Skeletal muscle satellite cell (primary cell): ENCODE results near the gene POLN.

ENCODE experiments used
- H3K27me3 ChIP-seq: 2 replicates; pipeline ENCODE4 v1.7.0; 2013; ENCODE audit warnings: low read length; ENCODE audit not compliant: control insufficient read depth, insufficient read depth
- H3K36me3 ChIP-seq: 2 replicates; pipeline ENCODE4 v1.7.0; 2013; ENCODE audit warnings: mild to moderate bottlenecking, control low read depth, low read length; ENCODE audit not compliant: insufficient read depth
- H3K4me1 ChIP-seq: 2 replicates; pipeline ENCODE4 v1.7.0; 2013; ENCODE audit warnings: low read length; ENCODE audit not compliant: control insufficient read depth, insufficient read depth
- H3K4me2 ChIP-seq: 2 replicates; pipeline ENCODE4 v1.7.0; 2013; ENCODE audit warnings: mild to moderate bottlenecking, low read length
- H3K4me3 ChIP-seq: 2 replicates; pipeline ENCODE4 v1.7.0; 2013; ENCODE audit warnings: low read length
- H3K9ac ChIP-seq: 2 replicates; pipeline ENCODE4 v1.7.0; 2013; ENCODE audit warnings: mild to moderate bottlenecking, low read depth, low read length, moderate library complexity
- H3K9me3 ChIP-seq: replicated peaks from 2 replicates; pipeline ENCODE4 v1.7.0; 2013; ENCODE audit warnings: mild to moderate bottlenecking, control low read depth, low read length

POLN gene

GRCh38 chr4:2127609-2128332, 114.2 kb downstream of the POLN start:
- H3K36me3 ChIP-seq: no peaks in the 10 kb centered on the region
- H3K9ac ChIP-seq: no peak overlapping the region
- H3K4me2 ChIP-seq: no peak overlapping the region
- H3K4me1 ChIP-seq: no peaks in the 10 kb centered on the region
- peaks cover 3% of the 10 kb centered on the region for H3K9me3 ChIP-seq
- H3K27me3 ChIP-seq: no peaks in the 10 kb centered on the region
- no peak overlapping the region for H3K4me3 ChIP-seq

DNA sequence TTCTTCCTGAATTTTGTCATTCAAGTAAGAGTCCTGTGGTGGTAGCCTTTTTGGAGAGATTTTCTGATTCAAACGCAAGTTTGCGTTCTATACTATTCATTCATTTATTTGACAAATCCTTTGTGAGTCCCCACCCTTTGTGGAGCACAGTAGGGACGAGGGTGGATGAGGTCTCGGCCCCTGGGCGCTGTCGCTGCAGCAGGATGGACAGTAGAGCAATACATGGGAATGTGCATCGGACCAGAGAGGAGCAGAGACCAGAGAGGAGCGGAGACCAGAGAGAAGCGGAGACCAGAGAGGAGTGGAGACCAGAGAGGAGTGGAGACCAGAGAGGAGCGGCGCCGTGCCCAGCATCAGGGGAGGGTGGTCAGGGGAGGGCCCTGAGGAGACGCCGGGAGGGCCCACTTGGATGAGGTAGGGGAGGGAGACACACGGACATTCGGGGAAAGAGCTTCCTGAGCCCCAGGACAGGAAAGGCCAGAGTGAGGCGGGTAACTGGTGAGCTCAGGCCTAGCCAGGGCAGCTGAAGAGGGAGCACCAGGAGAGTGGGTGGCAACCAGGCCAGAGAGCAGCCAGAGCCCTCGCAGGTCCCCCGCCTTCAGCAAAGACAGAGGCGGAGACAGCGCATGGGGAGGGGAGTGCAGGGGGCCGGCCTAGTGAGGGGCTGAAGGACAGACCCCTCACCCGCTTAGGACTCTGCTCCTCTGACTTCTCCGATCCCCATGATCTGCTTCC, 115.4 kb downstream of the POLN start:
- Histone ChIP-seq H3K4me1 (no peaks in the 10 kb centered on the region), H3K4me3 (no peak overlapping the region), H3K4me2 (no peak overlapping the region), H3K36me3 (no peaks in the 10 kb centered on the region), H3K27me3 (no peaks in the 10 kb centered on the region), H3K9me3 (no peaks in the 10 kb centered on the region), H3K9ac (no peak overlapping the region)

GRCh38 chr4:2125831-2126230, 116.1 kb downstream of the POLN start:
- H3K4me2 ChIP-seq: no peak overlapping the region
- no peak overlapping the region for H3K4me3 ChIP-seq
- no peak overlapping the region for H3K9ac ChIP-seq
- no peaks in the 10 kb centered on the region for H3K27me3 ChIP-seq
- no peaks in the 10 kb centered on the region for H3K36me3 ChIP-seq
- H3K9me3 ChIP-seq: no peaks in the 10 kb centered on the region
- no peaks in the 10 kb centered on the region for H3K4me1 ChIP-seq

DNA sequence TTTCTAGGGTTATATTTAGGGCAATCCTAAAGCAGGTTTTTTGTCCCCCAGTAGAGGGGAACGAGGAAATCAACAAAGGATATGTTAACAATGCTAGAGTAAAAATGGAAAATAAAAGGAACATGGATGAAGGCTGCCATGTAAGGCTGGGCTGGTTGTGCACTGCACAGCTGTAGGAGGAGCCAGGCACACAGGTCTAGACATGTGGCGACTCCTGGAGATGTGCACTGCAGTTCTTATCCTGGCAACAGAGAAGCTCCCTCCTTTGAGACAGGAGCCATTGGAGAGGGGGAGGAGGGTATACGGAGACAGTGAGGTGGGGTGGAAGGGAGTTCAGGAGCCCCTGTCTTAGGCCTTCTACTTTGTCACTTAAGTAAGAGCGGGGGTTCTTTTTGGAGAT, 116.9 kb downstream of the POLN start:
- H3K4me1 ChIP-seq: no peaks in the 10 kb centered on the region
- H3K9ac ChIP-seq: no peak overlapping the region
- H3K4me3 ChIP-seq: no peak overlapping the region
- no peaks in the 10 kb centered on the region for H3K9me3 ChIP-seq
- no peaks in the 10 kb centered on the region for H3K27me3 ChIP-seq
- no peak overlapping the region for H3K4me2 ChIP-seq
- no peaks in the 10 kb centered on the region for H3K36me3 ChIP-seq

GRCh38 chr4:2116687-2117400, 125.1 kb downstream of the POLN start:
- Histone ChIP-seq H3K4me2 (no peak overlapping the region), H3K36me3 (no peaks in the 10 kb centered on the region), H3K27me3 (no peaks in the 10 kb centered on the region), H3K4me1 (no peaks in the 10 kb centered on the region), H3K4me3 (no peak overlapping the region), H3K9ac (no peak overlapping the region), H3K9me3 (no peaks in the 10 kb centered on the region)

- Histone ChIP-seq H3K36me3 (no peaks in the 10 kb centered on the region), H3K27me3 (no peaks in the 10 kb centered on the region), H3K9me3 (no peaks in the 10 kb centered on the region), H3K9ac (no peak overlapping the region), H3K4me1 (peaks cover 19% of the 10 kb centered on the region), H3K4me3 (no peak overlapping the region), H3K4me2 (no peak overlapping the region)
Measured at GRCh38 chr4:2105559-2105958, 136.4 kb downstream of the POLN start.

GRCh38 chr4:2104556-2105345, 137.2 kb downstream of the POLN start:
- H3K27me3 ChIP-seq: no peaks in the 10 kb centered on the region
- no peaks in the 10 kb centered on the region for H3K36me3 ChIP-seq
- H3K9me3 ChIP-seq: no peaks in the 10 kb centered on the region
- no peak overlapping the region for H3K4me2 ChIP-seq
- peaks cover 19% of the 10 kb centered on the region for H3K4me1 ChIP-seq
- no peak overlapping the region for H3K4me3 ChIP-seq
- no peak overlapping the region for H3K9ac ChIP-seq

DNA sequence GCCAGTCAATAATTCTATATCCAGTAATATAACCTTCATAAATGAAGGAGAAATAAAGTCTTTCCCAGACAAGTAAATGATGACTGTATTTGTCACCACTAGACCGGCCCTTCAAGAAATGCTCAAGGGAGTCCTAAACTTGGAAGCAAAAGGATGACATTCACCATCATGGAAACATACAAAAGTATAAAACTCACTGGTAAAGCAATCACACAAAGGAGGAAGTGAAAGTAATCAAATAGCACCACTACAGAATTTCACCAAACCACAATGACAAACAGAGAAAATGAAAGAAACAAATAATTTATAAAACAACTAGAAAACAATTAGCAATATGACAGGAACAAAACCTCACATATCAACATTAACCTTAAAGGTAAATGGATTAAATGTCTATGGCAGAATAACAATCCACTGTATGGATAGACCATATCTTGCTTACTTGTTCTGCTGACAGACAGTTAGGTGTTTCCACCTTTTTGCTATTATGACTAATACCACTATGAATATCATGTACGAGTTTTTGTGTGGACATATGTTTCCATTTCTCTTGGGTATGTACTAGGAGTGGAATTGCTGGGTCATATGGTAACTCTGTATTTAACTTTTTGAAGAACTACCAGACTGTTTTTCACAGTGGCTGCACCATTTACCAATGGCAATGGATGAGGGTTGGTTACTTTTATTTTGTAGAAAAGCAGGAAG, 137.9 kb downstream of the POLN start:
- no peak overlapping the region for H3K4me3 ChIP-seq
- H3K4me2 ChIP-seq: no peak overlapping the region
- H3K9me3 ChIP-seq: no peaks in the 10 kb centered on the region
- no peaks in the 10 kb centered on the region for H3K27me3 ChIP-seq
- peaks cover 19% of the 10 kb centered on the region for H3K4me1 ChIP-seq
- no peak overlapping the region for H3K9ac ChIP-seq
- H3K36me3 ChIP-seq: no peaks in the 10 kb centered on the region

- Histone ChIP-seq H3K4me1 (peaks cover 15% of the 10 kb centered on the region), H3K4me3 (no peak overlapping the region), H3K9me3 (no peaks in the 10 kb centered on the region), H3K4me2 (no peak overlapping the region), H3K27me3 (no peaks in the 10 kb centered on the region), H3K36me3 (no peaks in the 10 kb centered on the region), H3K9ac (no peak overlapping the region)
Measured at GRCh38 chr4:2103127-2103842, 138.6 kb downstream of the POLN start.

GRCh38 chr4:2102045-2102883, 139.7 kb downstream of the POLN start:
- no peaks in the 10 kb centered on the region for H3K9me3 ChIP-seq
- peaks cover 15% of the 10 kb centered on the region for H3K4me1 ChIP-seq
- H3K4me2 ChIP-seq: no peak overlapping the region
- no peak overlapping the region for H3K9ac ChIP-seq
- H3K27me3 ChIP-seq: no peaks in the 10 kb centered on the region
- H3K4me3 ChIP-seq: no peak overlapping the region
- no peaks in the 10 kb centered on the region for H3K36me3 ChIP-seq
